ENCODE measurements around the gene NCCRP1. TPM values are rescaled to one million over a fixed set of nuclear protein-coding genes. Genes with fewer than 3 reads are reported as not detected.

The NCCRP1 gene
- total and polyA plus RNA-seq, 10 of the 15 experiments (the other 5 are each of a cell fraction or from before 2014, with no cell fraction given): not detected

GRCh38 chr19:39148939-39149529 lies 47.7 kb upstream of the NCCRP1 start (continued):
- TF ChIP-seq NFIC (IDR thresholded peaks at IDR 0.05; ENCODE audit: low read depth, low read length) (no peak), SMAD1 (IDR thresholded peaks at IDR 0.05; ENCODE audit: low read depth, partially characterized antibody) (no peak), NFYB (IDR thresholded peaks at IDR 0.05; ENCODE audit: insufficient read depth, low read depth, low read length) (no peak)

- ChIA-PET POLR2A (no interaction called here), CTCF (interaction anchor here (0.6 to 1.8 kb wide), 2 partner anchors 28 to 31 kb away, joined by 3 to 5 read pairs; no protein-coding TSS in a partner anchor)
- WGBS (ENCODE audit: insufficient coverage, insufficient replicate concordance, low lambda C conversion rate, missing lambda C conversion rate): 95% methylated on average over 8 of the region's 8 CpGs
Measured at GRCh38 chr19:39150235-39150634, 46.5 kb upstream of the NCCRP1 start.

More at GRCh38 chr19:39150235-39150634, 46.5 kb upstream of the NCCRP1 start:
- H3K4me1 ChIP-seq (ENCODE audit: control insufficient read depth, insufficient read depth, low read length): no peaks in the 10 kb centered on the region
- H3K27ac ChIP-seq (ENCODE audit: control insufficient read depth, insufficient read depth): no peak overlapping the region
- no peak overlapping the region for H2AFZ ChIP-seq (ENCODE audit: control insufficient read depth, low read depth, low read length)
- DNase-seq (ENCODE audit: low read depth, low spot score): no peak
- RAD21 ChIA-PET (ENCODE audit: unreplicated experiment): no interaction called here
- intact Hi-C loops (cut with micrococcal nuclease; ENCODE audit: unreplicated experiment): no loop called here
- peaks cover 0 to 4% of the 10 kb centered on the region in 2 experiments; a peak in 1 of 4 replicates for H3K36me3 ChIP-seq (ENCODE audit: control insufficient read depth in 2 of 2, insufficient read depth in 2 of 2, low read length in 1 of 2)
- no peaks in the 10 kb centered on the region for H3K27me3 ChIP-seq (replicated peaks in 1 of 2; ENCODE audit: control insufficient read depth in 2 of 2, insufficient read depth in 2 of 2, low read length in 1 of 2)
- SMC1A ChIA-PET (ENCODE audit: uncharacterized antibody, unreplicated experiment): no interaction called here
- H3K9ac ChIP-seq (ENCODE audit: control insufficient read depth, insufficient read depth, low read length): no peak overlapping the region
- TF ChIP-seq NR2C1 (IDR thresholded peaks at IDR 0.05): no peak
- no peak for TF ChIP-seq IRF4 (IDR thresholded peaks at IDR 0.05; ENCODE audit: low read depth, low read length)
- no peak for TF ChIP-seq CBFB (IDR thresholded peaks at IDR 0.05; ENCODE audit: low read depth)
- no peak for TF ChIP-seq NFIC (IDR thresholded peaks at IDR 0.05; ENCODE audit: low read depth, low read length)
- no peak for TF ChIP-seq FOS (IDR thresholded peaks at IDR 0.05; ENCODE audit: borderline replicate concordance, extremely low read depth, insufficient read length)
- no peak for TF ChIP-seq ZBTB40 (IDR thresholded peaks at IDR 0.05; ENCODE audit: borderline replicate concordance)
- no peak for TF ChIP-seq ATF3 (IDR thresholded peaks at IDR 0.05; ENCODE audit: borderline replicate concordance, extremely low read depth, low read depth, low read length)
- FAIRE-seq: no peak
- H3K79me2 ChIP-seq (ENCODE audit: control insufficient read depth, insufficient read depth, low read length): no peaks in the 10 kb centered on the region
- H4K20me1 ChIP-seq (ENCODE audit: control insufficient read depth, insufficient read depth): no peaks in the 10 kb centered on the region
- no peak overlapping the region for H3K4me3 ChIP-seq
- in situ Hi-C loops (cut with MboI): no loop called here
- H3K4me2 ChIP-seq (ENCODE audit: control insufficient read depth, insufficient read depth): no peak overlapping the region
- no TSS peak for BruUV-seq (replicated peaks)
- no peak for ATAC-seq
- H3K9me3 ChIP-seq (replicated peaks; ENCODE audit: control insufficient read depth, insufficient read depth, low read length): no peaks in the 10 kb centered on the region

Measured in GM12878 (cell line).